GM12878 (cell line): ENCODE data around the gene UACA. TPM values are rescaled to one million over a fixed set of nuclear protein-coding genes. Genes with fewer than 3 reads are reported as not detected.

Experiments used
- ATAC-seq: fragments of 200-7000 bp; cut with Tn5 transposase; 3 replicates; pipeline ENCODE4 v1.9.1; 2020; ENCODE audit warnings: mild to moderate bottlenecking, moderate library complexity
- BruUV-seq: library from RNA; stranded (reverse); fragments of 400-500 nt; replicated peaks from 2 replicates; lab custom pipeline; 2021; lab: Mats Ljungman, UMichigan
- CTCF ChIA-PET: fragments of 300-600 bp; sonication (Branson Sonifier 250); formaldehyde crosslinking; extraction: SDS; loops from one replicate; lab custom pipeline; 2021; ENCODE audit warnings: inconsistent platforms; lab: Yijun Ruan, JAX
- POLR2A ChIA-PET: fragments of 350-600 bp; formaldehyde crosslinking; extraction: SDS; loops from one replicate; lab custom pipeline; 2021; ENCODE audit warnings: inconsistent platforms; lab: Charles Lee
- RAD21 ChIA-PET: fragments of 300-600 bp; sonication (Branson Sonifier 250); formaldehyde crosslinking; loops from one replicate; lab custom pipeline; 2023; ENCODE audit warnings: antibody characterized with exemption; ENCODE audit not compliant: unreplicated experiment; lab: Charles Lee
- SMC1A ChIA-PET: fragments of 300-600 bp; sonication (Branson Sonifier 250); formaldehyde crosslinking; loops from one replicate; lab custom pipeline; 2023; ENCODE audit not compliant: unreplicated experiment, uncharacterized antibody; lab: Charles Lee
- DNase-seq: peaks from one replicate; pipeline ENCODE4 v3.0.0-alpha.2; 2011; ENCODE audit warnings: low read depth, low spot score
- FAIRE-seq: peaks from 3 replicates; lab custom pipeline; 2011; peaks lifted over from hg19 to GRCh38; lab: Jason Lieb, UNC
- H2AFZ ChIP-seq: 2 replicates; pipeline ENCODE4 v1.6.0; 2011; ENCODE audit warnings: low read depth, low read length, control low read depth; ENCODE audit not compliant: control insufficient read depth
- H3K27ac ChIP-seq: 2 replicates; pipeline ENCODE4 v1.5.1; 2011; ENCODE audit warnings: control low read depth; ENCODE audit not compliant: control insufficient read depth, insufficient read depth
- H3K27me3 ChIP-seq, 2 experiments: replicated peaks in 1 of 2; 2 replicates each; pipeline versions ENCODE4 v1.6.0 to v1.6.1; 2011; ENCODE audit warnings: low read length in 1 of 2; ENCODE audit not compliant: control insufficient read depth in 2 of 2, insufficient read depth in 2 of 2
- H3K36me3 ChIP-seq, 2 experiments: 2 replicates each; pipeline ENCODE4 v1.5.1; 2011; ENCODE audit warnings: low read length in 1 of 2; ENCODE audit not compliant: control insufficient read depth in 2 of 2, insufficient read depth in 2 of 2
- H3K4me1 ChIP-seq: 2 replicates; pipeline ENCODE4 v1.6.1; 2011; ENCODE audit warnings: mild to moderate bottlenecking, low read length, moderate library complexity, mixed read lengths; ENCODE audit not compliant: control insufficient read depth, insufficient read depth
- H3K4me2 ChIP-seq: 2 replicates; pipeline ENCODE4 v1.6.0; 2011; ENCODE audit warnings: control low read depth; ENCODE audit not compliant: control insufficient read depth, insufficient read depth
- H3K4me3 ChIP-seq: fragments of 200-600 bp; sonication (generic); 2 replicates; pipeline ENCODE4 v1.5.1; 2016
- H3K79me2 ChIP-seq: 2 replicates; pipeline ENCODE4 v1.6.0; 2011; ENCODE audit warnings: low read length; ENCODE audit not compliant: control insufficient read depth, insufficient read depth
- H3K9ac ChIP-seq: 2 replicates; pipeline ENCODE4 v1.8.0; 2011; ENCODE audit warnings: low read length, control low read depth, mixed read lengths; ENCODE audit not compliant: control insufficient read depth, insufficient read depth
- H3K9me3 ChIP-seq: replicated peaks from 3 replicates; pipeline ENCODE4 v1.5.1; 2011; ENCODE audit warnings: mild to moderate bottlenecking, low read length; ENCODE audit not compliant: control insufficient read depth, insufficient read depth
- H4K20me1 ChIP-seq: 2 replicates; pipeline ENCODE4 v1.6.0; 2011; ENCODE audit not compliant: control insufficient read depth, insufficient read depth
- CBX3 ChIP-seq: fragments of 200-600 bp; sonication (generic); IDR thresholded peaks from 2 replicates; pipeline ENCODE4 v1.6.1; 2016; ENCODE audit warnings: low read depth, borderline replicate concordance
- EP300 ChIP-seq, 2 experiments: fragments of 150-350 bp in 1 of 2; IDR thresholded peaks; 2 replicates each; pipeline ENCODE4 v1.6.1; 2011 to 2012; ENCODE audit warnings: low read depth in 2 of 2, low read length in 2 of 2, borderline replicate concordance in 1 of 2, improper control_type of control experiment in 1 of 2, inconsistent platforms in 1 of 2; ENCODE audit not compliant: control insufficient read depth in 1 of 2
- HCFC1 ChIP-seq: fragments of 150-350 bp; IDR thresholded peaks from 2 replicates; pipeline ENCODE4 v1.6.1; 2014; ENCODE audit warnings: low read length
- MTA3 ChIP-seq: IDR thresholded peaks from 2 replicates; pipeline ENCODE4 v1.6.1; 2012; ENCODE audit warnings: low read length, inconsistent platforms, borderline replicate concordance
- NFYA ChIP-seq: IDR thresholded peaks from 2 replicates; pipeline ENCODE4 v1.6.1; 2011; ENCODE audit warnings: low read depth, mild to moderate bottlenecking, low read length, improper control_type of control experiment, borderline replicate concordance
- NRF1 ChIP-seq: conservative IDR thresholded peaks from 2 replicates; pipeline ENCODE4 v1.6.1; 2011; ENCODE audit warnings: mild to moderate bottlenecking, low read depth, low read length, improper control_type of control experiment
- PAX8 ChIP-seq: fragments of 450-650 bp; IDR thresholded peaks from 2 replicates; pipeline ENCODE4 v1.6.1; 2017; ENCODE audit warnings: mild to moderate bottlenecking, moderate library complexity
- TAF1 ChIP-seq: IDR thresholded peaks from 2 replicates; pipeline ENCODE4 v1.6.1; 2011; ENCODE audit warnings: mild to moderate bottlenecking, low read depth, low read length, borderline replicate concordance
- ZZZ3 ChIP-seq: IDR thresholded peaks from 2 replicates; pipeline ENCODE4 v1.6.1; 2011; ENCODE audit warnings: low read depth; ENCODE audit not compliant: control insufficient read depth, insufficient read length
- WGBS: methylation state at CpG from one replicate; pipeline ENCODE4 v1.1.6; 2016; ENCODE audit warnings: low lambda C conversion rate; ENCODE audit not compliant: insufficient replicate concordance, insufficient coverage; ENCODE audit errors: missing lambda C conversion rate; 5-methylcytosine and 5-hydroxymethylcytosine counted together
- in situ Hi-C: fragments of 300-500 bp; cut with MboI; formaldehyde crosslinking; loops from 9 replicates; pipeline ENCODE4 v1.14.3; 2018; ENCODE audit warnings: mixed read lengths
- intact Hi-C: fragments of 100-400 bp; cut with micrococcal nuclease; formaldehyde crosslinking; loops from one replicate; pipeline ENCODE4 v1.14.2; 2022; ENCODE audit not compliant: unreplicated experiment
- polyA plus RNA-seq, 11 experiments: library from polyadenylated mRNA; depleted of rRNA in 4 of 11; unstranded in 6 of 11; stranded (reverse) in 5 of 11; fragments of >200 nt; fragmentation: Nextera tagmentation in 4 of 11; fragmentation: Illumina TruSeq in 1 of 11; extraction: Ambion mirVana in 4 of 11; extraction: Trizol in 1 of 11; gene quantifications; 1 replicate in 1 of 11; 2 replicates in 10 of 11; pipeline versions ENCODE4 v1.2.1 to v1.2.3, GENCODE V29; 2011 to 2016; ENCODE audit warnings: inconsistent platforms in 2 of 11, missing spikeins in 2 of 11, low read depth in 1 of 11
- total RNA-seq, 4 experiments: library from RNA; depleted of rRNA in 3 of 4; stranded (reverse); fragments of >200 nt in 3 of 4; fragmentation: Illumina TruSeq in 1 of 4; extraction: Trizol in 1 of 4; gene quantifications; 2 replicates each; pipeline versions ENCODE4 v1.2.1 to v1.2.3, GENCODE V29; 2013 to 2021

Gene UACA
- total and polyA plus RNA-seq, 10 of the 15 experiments (the other 5 are each of a cell fraction or from before 2014, with no cell fraction given) = 0.30 to 4.0 (median 2.0) TPM

GRCh38 chr15:70604666-70605315 lies 158.6 kb downstream of the UACA start:
- no peak for FAIRE-seq
- Histone ChIP-seq H3K4me3 (no peak overlapping the region), H3K4me2 (no peak overlapping the region), H3K36me3 (no peaks in the 10 kb centered on the region), H3K9me3 (no peaks in the 10 kb centered on the region), H3K4me1 (no peaks in the 10 kb centered on the region), H3K79me2 (no peaks in the 10 kb centered on the region), H3K9ac (no peak overlapping the region), H3K27ac (no peak overlapping the region), H3K27me3 (peaks cover 0 to 2% of the 10 kb centered on the region in 2 experiments; a peak in 3 of 4 replicates), H4K20me1 (no peaks in the 10 kb centered on the region), H2AFZ (no peak overlapping the region)
- ChIA-PET CTCF (no interaction called here), RAD21 (no interaction called here), POLR2A (no interaction called here), SMC1A (interaction anchor here (1.5 kb wide), 1 partner anchor 9 kb away, joined by 4 read pairs; no protein-coding TSS in a partner anchor)
- intact Hi-C loops (no loop called here), in situ Hi-C loops (loop anchor here (5.0 kb wide), 1 partner anchor 48 kb away; no protein-coding TSS in a partner anchor)
- ATAC-seq = no peak
- 48% methylated on average over 18 of the region's 18 CpGs for WGBS
- TF ChIP-seq ZZZ3 (no peak), MTA3 (no peak), EP300 (IDR thresholded peaks at IDR 0.05; ENCODE audit: borderline replicate concordance in 1 of 2, control insufficient read depth in 1 of 2, low read depth in 2 of 2, low read length in 2 of 2) (no peak), CBX3 (no peak), NFYA (no peak), NRF1 (no peak), TAF1 (no peak), PAX8 (no peak), HCFC1 (no peak)
- no TSS peak for BruUV-seq
- no peak for DNase-seq

Other genes with a start within 250 kb of the UACA start
- 4.4 and 6.9 TPM in 2 replicates for gene LARP6, start 90.6 kb upstream of the UACA start, total RNA-seq (2014; rRNA removed)
- 2.1 and 3.0 TPM in 2 replicates for gene LARP6, start 90.6 kb upstream of the UACA start, total RNA-seq (2014; rRNA removed; fragmentation: Illumina TruSeq; extraction: Trizol)
- gene LARP6, start 90.6 kb upstream of the UACA start, total RNA-seq (2021) = 3.4 and 3.5 TPM in 2 replicates
- gene LARP6, start 90.6 kb upstream of the UACA start, polyA plus RNA-seq (2011; rRNA removed) = 7.9 and 8.9 TPM in 2 replicates
- gene LARP6, start 90.6 kb upstream of the UACA start, polyA plus RNA-seq (2014; fragmentation: Illumina TruSeq; extraction: Trizol) = 2.7 TPM in 2 replicates
- gene LARP6, start 90.6 kb upstream of the UACA start, polyA plus RNA-seq (2014; fragmentation: Nextera tagmentation; extraction: Ambion mirVana) = 1 to 10 TPM in 1 of 2 experiments, under 1 TPM in 1; 0.74 to 1.2 TPM
- gene LARP6, start 90.6 kb upstream of the UACA start, polyA plus RNA-seq (2014; rRNA removed) = 4.7 and 5.7 TPM in 2 replicates
- 10 to 100 TPM; 13.1 to 14.6 TPM for gene LARP6, start 90.6 kb upstream of the UACA start, polyA plus RNA-seq (2016; fragmentation: Nextera tagmentation; extraction: Ambion mirVana)
- 1.3 and 1.4 TPM in 2 replicates for gene THAP10, start 128.9 kb upstream of the UACA start, total RNA-seq (2014; rRNA removed)
- gene THAP10, start 128.9 kb upstream of the UACA start, total RNA-seq (2014; rRNA removed; fragmentation: Illumina TruSeq; extraction: Trizol) = 0.76 and 1.1 TPM in 2 replicates
- 1.5 and 1.9 TPM in 2 replicates for gene THAP10, start 128.9 kb upstream of the UACA start, total RNA-seq (2021)
- 0.40 and 0.41 TPM in 2 replicates for gene THAP10, start 128.9 kb upstream of the UACA start, polyA plus RNA-seq (2011; rRNA removed)
- gene THAP10, start 128.9 kb upstream of the UACA start, polyA plus RNA-seq (2014; fragmentation: Illumina TruSeq; extraction: Trizol) = 1.6 and 2.1 TPM in 2 replicates
- under 1 TPM; 0.35 to 0.39 TPM for gene THAP10, start 128.9 kb upstream of the UACA start, polyA plus RNA-seq (2014; fragmentation: Nextera tagmentation; extraction: Ambion mirVana)
- 0.91 and 2.2 TPM in 2 replicates for gene THAP10, start 128.9 kb upstream of the UACA start, polyA plus RNA-seq (2014; rRNA removed)
- 1 to 10 TPM; 5.1 to 5.2 TPM for gene THAP10, start 128.9 kb upstream of the UACA start, polyA plus RNA-seq (2016; fragmentation: Nextera tagmentation; extraction: Ambion mirVana)
- gene LRRC49, start 129.3 kb upstream of the UACA start, total RNA-seq (2014; rRNA removed) = 3.0 and 5.3 TPM in 2 replicates
- gene LRRC49, start 129.3 kb upstream of the UACA start, total RNA-seq (2014; rRNA removed; fragmentation: Illumina TruSeq; extraction: Trizol) = 3.2 and 4.2 TPM in 2 replicates
- gene LRRC49, start 129.3 kb upstream of the UACA start, total RNA-seq (2021) = 2.9 and 3.7 TPM in 2 replicates
- 2.6 and 3.8 TPM in 2 replicates for gene LRRC49, start 129.3 kb upstream of the UACA start, polyA plus RNA-seq (2011; rRNA removed)
- 2.6 and 3.2 TPM in 2 replicates for gene LRRC49, start 129.3 kb upstream of the UACA start, polyA plus RNA-seq (2014; fragmentation: Illumina TruSeq; extraction: Trizol)
- gene LRRC49, start 129.3 kb upstream of the UACA start, polyA plus RNA-seq (2014; fragmentation: Nextera tagmentation; extraction: Ambion mirVana) = 1 to 10 TPM; 1.5 to 3.1 TPM
- gene LRRC49, start 129.3 kb upstream of the UACA start, polyA plus RNA-seq (2014; rRNA removed) = 1.3 and 1.4 TPM in 2 replicates
- 1 to 10 TPM; 2.8 to 3.7 TPM for gene LRRC49, start 129.3 kb upstream of the UACA start, polyA plus RNA-seq (2016; fragmentation: Nextera tagmentation; extraction: Ambion mirVana)